CD4-positive, CD25-positive, alpha-beta regulatory T cell (primary cell): ENCODE data around the gene DHX15. TPM values are rescaled to one million over a fixed set of nuclear protein-coding genes. Genes with fewer than 3 reads are reported as not detected.

Experiments
- ATAC-seq, 2 donors: fragments of 150-1000 bp; cut with Tn5 transposase; one replicate each; pipeline ENCODE4 v1.10.0; 2021; ENCODE audit warnings: low read depth in 2 of 2, moderate number of reproducible peaks in 2 of 2, moderate library complexity in 1 of 2
- DNase-seq, 3 donors: peaks; one replicate each; pipeline versions ENCODE4 v3.0.0 to v3.0.0-alpha.2; 2012 to 2022; ENCODE audit warnings: mixed read lengths in 1 of 3
- H3K27ac ChIP-seq: one replicate; pipeline ENCODE4 v1.7.0; 2013; ENCODE audit warnings: mild to moderate bottlenecking, low read length; ENCODE audit not compliant: insufficient read depth, poor library complexity, severe bottlenecking
- H3K27me3 ChIP-seq: one replicate; pipeline ENCODE4 v1.7.0; 2013; ENCODE audit warnings: low read length; ENCODE audit not compliant: control insufficient read depth, insufficient read depth
- H3K36me3 ChIP-seq: one replicate; pipeline ENCODE4 v1.7.0; 2013; ENCODE audit warnings: mild to moderate bottlenecking, low read length, moderate library complexity; ENCODE audit not compliant: control insufficient read depth, insufficient read depth
- H3K4me1 ChIP-seq: 2 replicates; pipeline ENCODE4 v1.7.0; 2013; ENCODE audit warnings: mild to moderate bottlenecking, low read length; ENCODE audit not compliant: insufficient read depth, control insufficient read depth, poor library complexity, severe bottlenecking
- H3K4me3 ChIP-seq: one replicate; pipeline ENCODE4 v1.7.0; 2013; ENCODE audit warnings: low read depth, mild to moderate bottlenecking, low read length, moderate library complexity
- H3K9me3 ChIP-seq, 2 experiments: 1 replicate in 1 of 2; 2 replicates in 1 of 2; pipeline ENCODE4 v1.7.0; 2013; ENCODE audit warnings: low read length in 2 of 2, mild to moderate bottlenecking in 1 of 2, moderate library complexity in 1 of 2; ENCODE audit not compliant: control insufficient read depth in 2 of 2
- H3K27ac Mint-ChIP-seq, 3 donors: one replicate each; pipeline ENCODE4 v1.8.0; 2020 to 2022; ENCODE audit warnings: mild to moderate bottlenecking in 3 of 3, mixed read lengths in 3 of 3, moderate library complexity in 2 of 3
- H3K27me3 Mint-ChIP-seq: one replicate; pipeline ENCODE4 v1.8.0; 2022; ENCODE audit warnings: mild to moderate bottlenecking, mixed read lengths
- H3K36me3 Mint-ChIP-seq: one replicate; pipeline ENCODE4 v1.8.0; 2020; ENCODE audit warnings: mixed read lengths
- H3K4me1 Mint-ChIP-seq, 4 donors: one replicate each; pipeline ENCODE4 v1.8.0; 2020 to 2022; ENCODE audit warnings: mixed read lengths in 4 of 4, mild to moderate bottlenecking in 1 of 4
- H3K4me3 Mint-ChIP-seq, 4 donors: one replicate each; pipeline ENCODE4 v1.8.0; 2020 to 2022; ENCODE audit warnings: mild to moderate bottlenecking in 4 of 4, mixed read lengths in 4 of 4, moderate library complexity in 3 of 4
- H3K9me3 Mint-ChIP-seq, 7 donors: one replicate each; pipeline ENCODE4 v1.8.0; 2020 to 2022; ENCODE audit warnings: mixed read lengths in 7 of 7, mild to moderate bottlenecking in 3 of 7, moderate library complexity in 2 of 7
- polyA plus RNA-seq, 4 donors: library from polyadenylated mRNA; unstranded; fragments of 300-500 nt; fragmentation: Illumina TruSeq; gene quantifications; one replicate each; pipeline ENCODE4 v1.2.3, GENCODE V29; 2021
- total RNA-seq: library from RNA; stranded (reverse); gene quantifications from one replicate; pipeline ENCODE4 v1.2.3, GENCODE V29; 2022

Gene DHX15
- total and polyA plus RNA-seq, 5 donors from 2014 or later: 43.2 to 169 (median 50.7) TPM

DNA sequence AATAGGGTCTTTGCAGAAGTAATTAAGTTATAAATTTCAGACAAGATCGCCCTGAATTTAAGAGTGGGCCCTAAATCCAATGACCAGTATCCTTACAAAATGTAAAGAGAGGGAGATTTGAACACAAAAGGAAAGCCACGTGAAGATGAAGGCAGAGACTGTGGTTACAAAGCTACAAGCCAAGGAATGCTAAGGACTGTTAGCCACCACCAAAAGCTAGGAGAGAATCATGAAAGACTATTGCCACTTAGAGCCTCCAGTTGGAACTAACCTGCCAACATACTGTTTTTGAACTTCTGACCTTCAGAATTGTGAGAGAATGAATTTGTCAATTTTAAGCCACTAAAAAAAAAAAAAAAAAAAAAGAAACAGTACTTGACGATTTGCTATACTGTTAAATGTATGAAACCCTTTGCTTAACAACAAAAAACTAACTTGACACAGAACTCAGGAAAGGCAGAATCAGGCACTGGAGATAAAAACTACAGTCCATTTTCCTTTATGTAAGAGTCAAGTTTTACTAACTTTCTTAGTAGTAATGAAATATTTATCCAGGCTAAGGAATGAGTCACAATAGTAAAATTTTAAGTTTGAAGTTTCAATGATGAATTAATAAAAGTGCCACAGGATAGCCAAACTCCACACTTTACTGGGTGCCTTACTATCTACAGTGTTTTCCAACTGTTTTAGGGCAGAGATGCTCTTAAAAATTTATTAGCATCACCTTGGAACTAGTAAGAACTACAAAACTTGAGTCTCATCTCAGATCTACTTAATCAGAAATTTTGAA is 25.1 kb downstream of the DHX15 start:
- ATAC-seq (no peak), DNase-seq (no peak)
- peak overlapping the region; percentile 58 for H3K4me3 ChIP-seq
- no peaks in the 10 kb centered on the region for H3K27me3 ChIP-seq
- H3K36me3 ChIP-seq: peaks cover 26% of the 10 kb centered on the region
- Mint-ChIP-seq H3K9me3 (peaks cover 0 to 4% (median 1%) of the 10 kb centered on the region in 7 donors), H3K4me3 (peak overlapping the region; percentile 19 to 61 (median 28)), H3K27ac (peak overlapping the region; percentile 48 to 79 (median 51)), H3K36me3 (peaks cover 36% of the 10 kb centered on the region), H3K27me3 (no peaks in the 10 kb centered on the region), H3K4me1 (peaks cover 44 to 86% (median 74%) of the 10 kb centered on the region in 4 donors)
- peaks cover 62% of the 10 kb centered on the region for H3K4me1 ChIP-seq
- H3K9me3 ChIP-seq: no peaks in the 10 kb centered on the region
- H3K27ac ChIP-seq: no peak overlapping the region

- Mint-ChIP-seq H3K36me3 (peaks cover 35% of the 10 kb centered on the region), H3K4me1 (peaks cover 39 to 71% (median 65%) of the 10 kb centered on the region in 4 donors), H3K9me3 (peaks cover 0 to 4% (median 0%) of the 10 kb centered on the region in 7 donors), H3K27me3 (no peaks in the 10 kb centered on the region), H3K4me3 (peak overlapping the region; percentile 24 to 89 (median 58)), H3K27ac (peak overlapping the region; percentile 52 to 73 (median 56))
- DNase-seq (peak in 1 of 3 donors; percentile 46), ATAC-seq (peak; percentile 77 to 82)
- Histone ChIP-seq H3K36me3 (peaks cover 35% of the 10 kb centered on the region), H3K4me1 (peaks cover 53% of the 10 kb centered on the region), H3K27me3 (no peaks in the 10 kb centered on the region), H3K4me3 (peak overlapping the region; percentile 58), H3K9me3 (no peaks in the 10 kb centered on the region), H3K27ac (no peak overlapping the region)
These were observed 27.0 kb downstream of the DHX15 start for GRCh38 chr4:24557026-24558025.

GRCh38 chr4:24551492-24552289 is 32.7 kb downstream of the DHX15 start:
- Histone ChIP-seq H3K4me1 (peaks cover 19% of the 10 kb centered on the region), H3K4me3 (no peak overlapping the region), H3K36me3 (peaks cover 60% of the 10 kb centered on the region), H3K9me3 (no peaks in the 10 kb centered on the region), H3K27me3 (no peaks in the 10 kb centered on the region), H3K27ac (peak overlapping the region; percentile 9)
- no peaks in the 10 kb centered on the region for H3K9me3 Mint-ChIP-seq
- ATAC-seq (no peak), DNase-seq (peak in 2 of 3 donors; percentile 24 to 39)
- no peaks in the 10 kb centered on the region for H3K27me3 Mint-ChIP-seq
- H3K4me1 Mint-ChIP-seq: peaks cover 21 to 57% (median 48%) of the 10 kb centered on the region in 4 donors
- H3K27ac Mint-ChIP-seq: no peak overlapping the region
- H3K4me3 Mint-ChIP-seq: no peak overlapping the region
- peaks cover 43% of the 10 kb centered on the region for H3K36me3 Mint-ChIP-seq

DNA sequence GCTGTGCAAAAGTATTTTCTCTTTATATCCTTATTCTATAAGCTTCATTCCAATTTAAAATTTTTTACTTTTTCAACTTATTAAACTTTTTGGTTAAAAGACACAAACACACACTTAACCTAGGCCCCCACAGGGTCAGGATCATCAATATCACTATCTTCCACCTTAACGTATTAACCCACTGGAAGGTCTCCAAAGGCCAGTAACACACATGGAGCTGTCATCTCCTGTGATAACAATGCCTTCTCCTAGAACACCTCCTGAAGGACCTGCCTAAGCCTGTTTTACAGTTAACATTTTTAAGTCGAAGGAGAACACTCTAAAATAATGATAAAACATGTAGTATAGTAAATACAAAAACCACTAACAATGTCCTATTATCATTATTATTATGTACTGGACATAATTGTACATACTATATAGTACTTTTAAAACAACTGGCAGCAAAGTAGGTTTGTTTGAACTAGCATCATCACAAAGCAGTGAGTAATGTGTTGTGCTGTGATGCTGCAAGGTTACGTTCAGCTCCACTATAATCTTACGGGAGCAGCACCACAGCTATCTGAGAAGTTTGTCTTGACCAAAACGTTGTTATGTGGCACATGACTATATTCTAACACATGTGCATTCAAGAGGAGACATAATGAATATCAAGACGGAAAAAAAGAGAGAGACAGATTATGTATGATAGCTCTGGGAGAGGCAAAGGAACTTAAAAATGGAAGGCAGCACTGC is 33.7 kb downstream of the DHX15 start:
- H3K27me3 ChIP-seq: no peaks in the 10 kb centered on the region
- H3K4me1 ChIP-seq: peaks cover 19% of the 10 kb centered on the region
- H3K36me3 ChIP-seq: peaks cover 60% of the 10 kb centered on the region
- no peak for DNase-seq
- no peaks in the 10 kb centered on the region for H3K9me3 ChIP-seq
- no peaks in the 10 kb centered on the region for H3K27me3 Mint-ChIP-seq
- H3K9me3 Mint-ChIP-seq: no peaks in the 10 kb centered on the region
- peaks cover 22 to 51% (median 44%) of the 10 kb centered on the region in 4 donors for H3K4me1 Mint-ChIP-seq
- H3K27ac Mint-ChIP-seq: peak overlapping the region in 1 of 3 donors; percentile 21
- H3K36me3 Mint-ChIP-seq: peaks cover 36% of the 10 kb centered on the region
- no peak for ATAC-seq
- no peak overlapping the region for H3K4me3 ChIP-seq
- H3K4me3 Mint-ChIP-seq: no peak overlapping the region
- no peak overlapping the region for H3K27ac ChIP-seq

DNA sequence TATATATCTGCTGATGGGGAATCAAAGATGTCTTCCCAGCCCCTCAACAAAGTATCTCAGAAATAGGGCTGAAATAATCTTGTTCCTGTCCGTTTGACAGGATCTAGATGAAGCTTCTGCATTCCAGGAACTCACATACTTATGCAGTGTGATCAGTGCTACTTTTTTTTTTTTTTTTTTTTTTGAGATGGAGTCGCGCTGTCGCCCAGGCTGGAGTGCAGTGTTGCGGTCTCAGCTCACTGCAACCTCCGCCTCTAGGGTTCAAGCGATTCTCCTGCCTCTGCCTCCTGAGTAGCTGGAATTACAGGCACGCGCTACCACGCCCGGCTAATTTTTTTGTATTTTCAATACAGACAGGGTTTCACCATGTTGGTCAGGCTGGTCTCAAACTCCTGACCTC is 36.4 kb downstream of the DHX15 start:
- Histone ChIP-seq H3K36me3 (peaks cover 47% of the 10 kb centered on the region), H3K4me1 (peaks cover 33% of the 10 kb centered on the region), H3K27me3 (no peaks in the 10 kb centered on the region), H3K27ac (no peak overlapping the region), H3K9me3 (no peaks in the 10 kb centered on the region), H3K4me3 (no peak overlapping the region)
- DNase-seq (no peak), ATAC-seq (no peak)
- Mint-ChIP-seq H3K4me1 (peaks cover 37 to 67% (median 52%) of the 10 kb centered on the region in 4 donors), H3K36me3 (peaks cover 35% of the 10 kb centered on the region), H3K4me3 (no peak overlapping the region), H3K9me3 (no peaks in the 10 kb centered on the region), H3K27ac (no peak overlapping the region), H3K27me3 (no peaks in the 10 kb centered on the region)

GRCh38 chr4:24544208-24544988 is 40.0 kb downstream of the DHX15 start:
- H3K4me1 Mint-ChIP-seq: peaks cover 39 to 67% (median 57%) of the 10 kb centered on the region in 4 donors
- peaks cover 44% of the 10 kb centered on the region for H3K36me3 Mint-ChIP-seq
- no peak for ATAC-seq
- Histone ChIP-seq H3K4me3 (peak overlapping the region; percentile 22), H3K27me3 (no peaks in the 10 kb centered on the region), H3K27ac (peak overlapping the region; percentile 58), H3K36me3 (peaks cover 69% of the 10 kb centered on the region), H3K4me1 (peaks cover 41% of the 10 kb centered on the region), H3K9me3 (no peaks in the 10 kb centered on the region)
- DNase-seq: peak in 1 of 3 donors; percentile 10
- H3K27ac Mint-ChIP-seq: peak overlapping the region; percentile 26 to 74 (median 29)
- H3K4me3 Mint-ChIP-seq: peak overlapping the region in 3 of 4 donors; percentile 18 to 73 (median 46)
- no peaks in the 10 kb centered on the region for H3K27me3 Mint-ChIP-seq
- no peaks in the 10 kb centered on the region for H3K9me3 Mint-ChIP-seq
